Thyroid gland (tissue), 4 donors: ENCODE results near the gene NR6A1.

Source experiments
- POLR2A ChIP-seq, 2 donors: fragments of 450-650 bp; IDR thresholded peaks; one replicate each; pipeline ENCODE4 v1.6.1; 2017; ENCODE audit warnings: antibody characterized with exemption in 2 of 2, mild to moderate bottlenecking in 2 of 2, moderate library complexity in 1 of 2
- TF ChIP-seq, protein P1 (sequence below), 6 experiments: fragments of 200-600 bp in 3 of 6; fragments of 450-650 bp in 3 of 6; sonication (generic) in 3 of 6; IDR thresholded peaks; one replicate each; pipeline ENCODE4 v1.5.1; 2016 to 2019; ENCODE audit warnings: antibody characterized with exemption in 6 of 6, mild to moderate bottlenecking in 2 of 6, inconsistent platforms in 1 of 6, moderate library complexity in 1 of 6

DNA sequence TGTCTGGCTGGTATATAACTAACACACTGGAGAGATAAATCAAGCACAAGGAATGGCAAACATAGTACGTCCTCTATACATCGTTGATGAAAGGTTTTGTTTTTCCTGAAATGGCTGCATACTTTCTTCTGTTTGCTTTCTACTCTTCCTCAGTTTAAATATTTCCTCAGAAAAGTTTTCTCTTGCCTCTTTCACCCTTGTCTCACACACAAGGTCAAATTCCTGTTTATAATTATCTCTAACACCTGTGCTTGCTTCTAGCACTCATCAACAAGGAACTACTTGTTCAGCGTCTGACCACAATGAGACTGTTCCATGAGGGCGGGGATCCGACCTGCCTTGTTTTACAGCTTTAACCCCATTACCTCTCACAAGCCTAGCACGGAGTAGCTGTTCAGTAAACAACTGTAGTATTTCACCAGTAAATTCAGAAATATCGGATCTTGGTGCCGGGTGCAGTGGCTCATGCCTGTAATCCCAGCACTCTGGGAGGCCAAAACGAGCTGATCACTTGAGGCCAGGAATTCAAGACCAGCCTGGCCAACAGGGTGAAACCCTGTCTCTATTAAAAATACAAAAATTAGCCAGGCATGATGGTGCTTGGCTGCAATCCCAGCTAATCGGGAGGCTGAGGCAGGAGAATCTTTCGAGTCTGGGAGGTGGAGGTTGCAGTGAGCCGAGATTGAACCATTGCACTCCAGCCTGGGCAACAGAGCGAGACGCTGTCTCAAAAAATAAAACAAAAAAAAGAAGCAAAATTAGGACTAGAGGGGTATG is 37.0 kb downstream of the NR6A1 start:
- TF ChIP-seq, protein P1, sequence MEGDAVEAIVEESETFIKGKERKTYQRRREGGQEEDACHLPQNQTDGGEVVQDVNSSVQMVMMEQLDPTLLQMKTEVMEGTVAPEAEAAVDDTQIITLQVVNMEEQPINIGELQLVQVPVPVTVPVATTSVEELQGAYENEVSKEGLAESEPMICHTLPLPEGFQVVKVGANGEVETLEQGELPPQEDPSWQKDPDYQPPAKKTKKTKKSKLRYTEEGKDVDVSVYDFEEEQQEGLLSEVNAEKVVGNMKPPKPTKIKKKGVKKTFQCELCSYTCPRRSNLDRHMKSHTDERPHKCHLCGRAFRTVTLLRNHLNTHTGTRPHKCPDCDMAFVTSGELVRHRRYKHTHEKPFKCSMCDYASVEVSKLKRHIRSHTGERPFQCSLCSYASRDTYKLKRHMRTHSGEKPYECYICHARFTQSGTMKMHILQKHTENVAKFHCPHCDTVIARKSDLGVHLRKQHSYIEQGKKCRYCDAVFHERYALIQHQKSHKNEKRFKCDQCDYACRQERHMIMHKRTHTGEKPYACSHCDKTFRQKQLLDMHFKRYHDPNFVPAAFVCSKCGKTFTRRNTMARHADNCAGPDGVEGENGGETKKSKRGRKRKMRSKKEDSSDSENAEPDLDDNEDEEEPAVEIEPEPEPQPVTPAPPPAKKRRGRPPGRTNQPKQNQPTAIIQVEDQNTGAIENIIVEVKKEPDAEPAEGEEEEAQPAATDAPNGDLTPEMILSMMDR (IDR thresholded peaks at IDR 0.05) = no peak
- TF ChIP-seq POLR2A (IDR thresholded peaks at IDR 0.05) = no peak
